Liver (tissue), 3 donors: ENCODE results near the gene CLIC5.

Experiments
- CTCF ChIP-seq: fragments of 150-350 bp; IDR thresholded peaks from 2 replicates; pipeline ENCODE4 v1.5.1; 2017; ENCODE audit warnings: improper control_type of control experiment, low read depth, low read length; ENCODE audit not compliant: missing input control
- EGR1 ChIP-seq, 2 donors: IDR thresholded peaks; 2 replicates each; pipeline ENCODE4 v1.6.1; 2016 to 2018; ENCODE audit warnings: antibody characterized with exemption in 2 of 2, low read depth in 2 of 2
- HNF4A ChIP-seq, 2 donors: conservative IDR thresholded peaks; 2 replicates each; pipeline ENCODE4 v1.6.1; 2016; ENCODE audit warnings: antibody characterized with exemption in 2 of 2, mild to moderate bottlenecking in 2 of 2
- JUND ChIP-seq, 2 donors: IDR thresholded peaks; 2 replicates each; pipeline ENCODE4 v1.6.1; 2016; ENCODE audit warnings: antibody characterized with exemption in 2 of 2
- RAD21 ChIP-seq, 2 donors: IDR thresholded peaks; 2 replicates each; pipeline ENCODE4 v1.6.1; 2016; ENCODE audit warnings: antibody characterized with exemption in 2 of 2, mild to moderate bottlenecking in 2 of 2
- REST ChIP-seq: IDR thresholded peaks from 2 replicates; pipeline ENCODE4 v1.6.1; 2016; ENCODE audit warnings: antibody characterized with exemption, mild to moderate bottlenecking
- SP1 ChIP-seq: IDR thresholded peaks from 2 replicates; pipeline ENCODE4 v1.6.1; 2018; ENCODE audit warnings: antibody characterized with exemption, mild to moderate bottlenecking
- TAF1 ChIP-seq: conservative IDR thresholded peaks from 2 replicates; pipeline ENCODE4 v1.6.1; 2016; ENCODE audit warnings: antibody characterized with exemption, mild to moderate bottlenecking
- YY1 ChIP-seq: IDR thresholded peaks from 2 replicates; pipeline ENCODE4 v1.6.1; 2016; ENCODE audit warnings: antibody characterized with exemption, mild to moderate bottlenecking
- TF ChIP-seq, protein P1 (sequence below): IDR thresholded peaks from 2 replicates; pipeline ENCODE4 v1.6.1; 2016; ENCODE audit warnings: antibody characterized with exemption
- donor health status: healthy.
- donor health status: healthy.

GRCh38 chr6:45896783-45897441 is 118.7 kb downstream of the CLIC5 start:
- TF ChIP-seq CTCF (no peak), HNF4A (conservative IDR thresholded peaks at IDR 0.05) (no peak), TAF1 (no peak), YY1 (no peak), RAD21 (IDR thresholded peaks at IDR 0.05) (no peak), EGR1 (IDR thresholded peaks at IDR 0.05; ENCODE audit: low read depth in 2 of 2) (no peak), SP1 (no peak), REST (no peak), JUND (IDR thresholded peaks at IDR 0.05) (no peak)
- TF ChIP-seq, protein P1, sequence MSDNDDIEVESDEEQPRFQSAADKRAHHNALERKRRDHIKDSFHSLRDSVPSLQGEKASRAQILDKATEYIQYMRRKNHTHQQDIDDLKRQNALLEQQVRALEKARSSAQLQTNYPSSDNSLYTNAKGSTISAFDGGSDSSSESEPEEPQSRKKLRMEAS = no peak
